ENCODE measurements around the gene SPATS2L.
A peak's percentile ranks its signal among the peaks of the same experiment; 100 is the strongest.

Gene SPATS2L

GRCh38 chr2:200472853-200473464 lies 166.5 kb downstream of the SPATS2L start:
- DNase-seq, result no peak

- DNase-seq, result no peak
Measured at GRCh38 chr2:200475795-200476194, 169.3 kb downstream of the SPATS2L start.

GRCh38 chr2:200476836-200477235 lies 170.3 kb downstream of the SPATS2L start:
- no peak for DNase-seq

GRCh38 chr2:200477667-200478131 lies 171.2 kb downstream of the SPATS2L start:
- DNase-seq, result no peak

- no peak for DNase-seq
Measured at GRCh38 chr2:200479692-200480265, 173.3 kb downstream of the SPATS2L start.

GRCh38 chr2:200482194-200482593 lies 175.7 kb downstream of the SPATS2L start:
- DNase-seq, result no peak

GRCh38 chr2:200483729-200484198 lies 177.3 kb downstream of the SPATS2L start:
- DNase-seq, result peak; percentile 6

GRCh38 chr2:200484934-200485333 lies 178.4 kb downstream of the SPATS2L start:
- DNase-seq, result no peak

- no peak for DNase-seq
Measured at GRCh38 chr2:200486529-200486928, 180.0 kb downstream of the SPATS2L start.

- DNase-seq, result no peak
Measured at GRCh38 chr2:200488169-200488568, 181.7 kb downstream of the SPATS2L start.

- no peak for DNase-seq
Measured at GRCh38 chr2:200490001-200490400, 183.5 kb downstream of the SPATS2L start.

GRCh38 chr2:200492656-200493055 lies 186.2 kb downstream of the SPATS2L start:
- no peak for DNase-seq

GRCh38 chr2:200494048-200494447 lies 187.6 kb downstream of the SPATS2L start:
- no peak for DNase-seq

- no peak for DNase-seq
Measured at GRCh38 chr2:200496696-200497095, 190.2 kb downstream of the SPATS2L start.

- no peak for DNase-seq
Measured at GRCh38 chr2:200498402-200499162, 192.1 kb downstream of the SPATS2L start.

GRCh38 chr2:200502196-200502595 lies 195.7 kb downstream of the SPATS2L start:
- no peak for DNase-seq

- no peak for DNase-seq
Measured at GRCh38 chr2:200506679-200507078, 200.2 kb downstream of the SPATS2L start.

GRCh38 chr2:200507179-200507578 lies 200.7 kb downstream of the SPATS2L start:
- no peak for DNase-seq

GRCh38 chr2:200509235-200509611 lies 202.7 kb downstream of the SPATS2L start:
- no peak for DNase-seq

- peak; percentile 80 for DNase-seq
Measured at GRCh38 chr2:200509612-200510433, 203.3 kb downstream of the SPATS2L start, which contains the start of gene KCTD18. Gene KCTD18, minus strand, starts transcription at chr2:200510068. Its CDS starts 3,052 bp downstream, at chr2:200507016.

GRCh38 chr2:200515155-200515554 lies 208.7 kb downstream of the SPATS2L start:
- DNase-seq, result no peak

GRCh38 chr2:200523158-200523557 lies 216.7 kb downstream of the SPATS2L start:
- no peak for DNase-seq

GRCh38 chr2:200523604-200524003 lies 217.1 kb downstream of the SPATS2L start:
- no peak for DNase-seq

Measured in NCI-H2171 (cell line).